WI38 (cell line): ENCODE measurements around the gene SMTNL2.
"Not testable (repeated sequence)": the region's sequence is repeated elsewhere in the genome, so short reads cannot be mapped to it uniquely, and the experiment has no call there.

Experiments used
- H3K4me3 ChIP-seq: 2 replicates; pipeline ENCODE4 v1.5.1; 2011; ENCODE audit warnings: low read depth, mild to moderate bottlenecking, control low read depth, low read length
- TF ChIP-seq, protein P1 (sequence below): IDR thresholded peaks from 2 replicates; pipeline ENCODE4 v1.5.1; 2012; ENCODE audit warnings: low read depth, mild to moderate bottlenecking, control low read depth, low read length

The SMTNL2 gene

DNA sequence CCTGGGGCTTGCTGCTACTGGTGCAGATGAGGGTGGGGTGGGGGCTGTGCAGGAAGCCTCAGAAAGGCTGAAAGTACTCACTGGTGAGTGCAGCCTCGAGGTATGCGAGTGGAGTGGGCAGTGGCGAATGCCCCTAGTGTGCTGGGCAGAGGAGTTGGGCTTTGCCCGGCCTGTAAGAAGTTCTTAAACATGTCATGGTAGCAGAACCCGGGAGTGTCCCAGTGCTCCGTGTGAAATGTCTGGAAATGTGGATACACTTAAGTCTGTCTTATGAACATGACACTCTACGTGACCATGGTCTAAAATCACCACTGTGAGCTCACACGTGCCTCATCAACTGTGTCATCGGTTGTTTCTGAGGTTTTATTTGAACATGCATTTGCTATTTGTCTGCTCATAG lies 1.7 kb downstream of the SMTNL2 start:
- TF ChIP-seq, protein P1, sequence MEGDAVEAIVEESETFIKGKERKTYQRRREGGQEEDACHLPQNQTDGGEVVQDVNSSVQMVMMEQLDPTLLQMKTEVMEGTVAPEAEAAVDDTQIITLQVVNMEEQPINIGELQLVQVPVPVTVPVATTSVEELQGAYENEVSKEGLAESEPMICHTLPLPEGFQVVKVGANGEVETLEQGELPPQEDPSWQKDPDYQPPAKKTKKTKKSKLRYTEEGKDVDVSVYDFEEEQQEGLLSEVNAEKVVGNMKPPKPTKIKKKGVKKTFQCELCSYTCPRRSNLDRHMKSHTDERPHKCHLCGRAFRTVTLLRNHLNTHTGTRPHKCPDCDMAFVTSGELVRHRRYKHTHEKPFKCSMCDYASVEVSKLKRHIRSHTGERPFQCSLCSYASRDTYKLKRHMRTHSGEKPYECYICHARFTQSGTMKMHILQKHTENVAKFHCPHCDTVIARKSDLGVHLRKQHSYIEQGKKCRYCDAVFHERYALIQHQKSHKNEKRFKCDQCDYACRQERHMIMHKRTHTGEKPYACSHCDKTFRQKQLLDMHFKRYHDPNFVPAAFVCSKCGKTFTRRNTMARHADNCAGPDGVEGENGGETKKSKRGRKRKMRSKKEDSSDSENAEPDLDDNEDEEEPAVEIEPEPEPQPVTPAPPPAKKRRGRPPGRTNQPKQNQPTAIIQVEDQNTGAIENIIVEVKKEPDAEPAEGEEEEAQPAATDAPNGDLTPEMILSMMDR: no peak

DNA sequence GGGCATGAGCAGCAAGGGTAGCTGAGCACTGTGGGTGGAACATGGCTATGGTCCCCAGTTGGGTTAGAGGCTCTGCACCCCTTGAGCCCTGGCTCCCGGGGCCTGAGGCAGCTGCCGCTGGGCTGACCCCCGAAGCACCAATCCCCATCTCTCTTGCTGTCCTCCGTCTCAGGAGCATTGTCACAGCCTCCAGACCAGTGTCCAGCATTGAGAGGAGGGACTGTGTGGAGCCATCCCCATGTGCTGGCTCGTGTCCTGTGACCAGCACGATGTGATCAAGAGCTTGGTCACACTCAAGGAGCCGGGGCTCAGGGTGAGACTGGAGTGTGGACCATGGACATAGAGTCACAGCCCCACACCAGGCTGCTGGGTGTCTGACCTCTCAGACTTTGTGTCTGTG lies 2.9 kb downstream of the SMTNL2 start:
- H3K4me3 ChIP-seq: no peak overlapping the region
- TF ChIP-seq, protein P1: no peak

More for the DNA sequence above, 1.7 kb downstream of the SMTNL2 start:
- H3K4me3 ChIP-seq: no peak overlapping the region

DNA sequence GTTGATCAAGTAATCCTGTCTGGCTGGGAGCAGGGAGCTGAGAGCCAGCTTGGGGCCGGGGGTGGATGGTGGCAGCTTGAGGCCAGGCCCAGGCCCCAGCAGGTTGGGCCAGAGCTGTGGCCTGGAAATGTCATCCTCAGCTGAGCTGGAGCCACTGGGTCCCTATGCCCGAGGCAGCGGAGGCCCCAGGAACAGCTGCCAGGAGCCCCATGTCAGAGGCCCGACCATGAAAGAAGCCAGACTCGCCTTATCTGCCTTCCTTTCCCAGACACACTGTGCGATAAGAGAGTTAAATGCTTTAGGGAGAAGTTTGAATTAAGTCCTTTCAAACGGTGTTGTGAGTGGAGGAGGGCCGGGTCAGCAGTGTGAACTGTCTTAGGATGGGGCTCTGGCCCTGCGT lies 3.5 kb downstream of the SMTNL2 start:
- H3K4me3 ChIP-seq: no peak overlapping the region
- TF ChIP-seq, protein P1: no peak

DNA sequence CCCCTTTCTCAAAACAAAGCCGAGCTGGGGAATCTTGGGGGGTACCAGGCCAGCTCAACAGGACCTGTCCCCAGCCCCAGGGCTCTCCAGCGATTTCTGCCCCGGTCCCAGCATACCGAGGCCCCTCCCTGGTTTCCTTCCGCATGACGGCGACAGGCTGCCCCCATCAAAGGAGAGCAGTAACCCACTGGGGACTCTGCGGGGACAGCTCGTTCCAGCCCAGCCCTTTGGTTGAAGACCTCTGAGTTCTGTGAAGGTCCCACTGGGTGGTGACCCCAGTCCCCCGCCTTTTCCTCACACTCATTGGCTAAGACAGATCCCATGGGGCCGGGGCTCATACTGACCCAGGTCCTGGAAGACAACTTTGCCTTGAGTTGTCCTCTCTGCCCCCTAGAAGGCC lies 4.1 kb downstream of the SMTNL2 start:
- H3K4me3 ChIP-seq: no peak overlapping the region
- TF ChIP-seq, protein P1: no peak

DNA sequence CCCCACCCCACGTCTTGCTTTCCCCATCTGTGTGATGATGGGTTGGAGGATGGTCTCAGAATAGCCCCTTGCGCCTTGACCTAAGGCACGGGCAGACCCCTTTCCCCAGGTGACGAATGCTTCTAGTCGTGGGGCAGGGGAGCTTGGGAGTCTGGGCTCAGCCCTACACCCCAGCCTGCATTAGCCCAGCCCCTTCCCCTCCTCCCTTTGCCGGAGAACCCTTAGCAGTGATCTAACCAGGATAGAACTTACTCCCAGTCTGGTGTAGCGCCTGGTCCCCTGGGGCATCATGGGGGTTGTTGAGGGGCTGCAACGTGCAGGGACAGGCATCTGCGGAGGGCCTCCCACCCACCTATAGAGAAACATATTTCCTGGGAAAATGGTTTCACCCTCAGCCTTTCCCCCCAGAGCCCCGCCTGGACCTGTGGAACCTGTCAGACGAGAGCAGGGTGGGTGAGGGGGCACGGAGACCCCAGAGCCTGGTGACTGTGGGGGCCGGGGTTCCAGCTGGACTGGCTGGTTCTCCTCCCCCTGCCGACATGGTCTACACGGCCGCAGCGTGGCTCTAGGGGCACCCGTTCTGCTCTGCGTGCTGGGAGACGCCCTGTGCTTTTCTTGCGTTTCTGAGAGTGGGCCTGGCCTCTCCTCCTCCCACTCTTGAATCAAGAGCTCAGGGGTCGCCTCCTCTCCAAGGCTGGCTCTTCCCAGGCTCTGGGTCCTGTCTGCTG lies 4.7 kb downstream of the SMTNL2 start:
- TF ChIP-seq, protein P1: no peak
- H3K4me3 ChIP-seq: no peak overlapping the region

DNA sequence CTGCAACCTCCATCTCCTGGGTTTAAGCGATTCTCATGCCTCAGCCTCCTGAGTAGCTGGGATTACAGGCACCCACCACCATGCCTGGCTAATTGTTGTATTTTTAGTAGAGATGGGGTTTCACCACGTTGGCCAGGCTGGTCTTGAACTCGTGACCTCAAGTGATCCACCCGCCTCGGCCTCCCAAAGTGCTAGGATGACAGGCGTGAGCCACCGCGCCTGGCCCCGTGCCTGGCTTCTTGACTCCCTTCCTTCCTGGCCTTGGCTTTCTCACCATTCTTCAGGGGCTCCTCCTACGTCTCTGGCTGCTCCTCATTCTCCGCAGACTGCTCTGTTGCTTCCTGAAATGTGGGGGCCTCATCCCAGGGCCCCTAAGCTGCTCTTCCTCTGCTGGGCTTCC lies 5.7 kb downstream of the SMTNL2 start:
- not testable (repeated sequence) for H3K4me3 ChIP-seq

DNA sequence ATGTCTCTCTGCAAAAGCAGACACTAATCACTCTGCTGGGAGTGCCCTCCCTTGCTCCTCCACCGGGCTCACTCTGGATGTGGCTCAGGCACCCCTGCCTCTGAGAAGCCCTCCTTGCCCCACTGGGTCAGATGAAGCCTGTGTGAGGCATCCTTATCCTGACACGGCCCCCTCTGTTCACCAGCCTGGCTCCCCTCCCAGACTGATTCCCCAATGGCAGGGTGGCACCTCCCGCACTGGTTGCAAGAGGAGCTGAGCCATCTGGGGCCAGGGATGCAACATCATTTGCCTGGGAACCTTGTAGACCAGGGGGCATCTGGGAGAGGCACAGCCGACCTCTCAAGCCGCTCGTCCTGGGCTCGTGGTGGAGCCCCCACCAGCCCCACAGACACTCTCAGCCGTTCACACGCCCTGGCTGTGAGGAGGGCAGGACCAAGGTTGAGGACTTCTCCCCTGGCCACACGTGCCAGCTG lies 6.7 kb downstream of the SMTNL2 start:
- TF ChIP-seq, protein P1: no peak
- H3K4me3 ChIP-seq: no peak overlapping the region

DNA sequence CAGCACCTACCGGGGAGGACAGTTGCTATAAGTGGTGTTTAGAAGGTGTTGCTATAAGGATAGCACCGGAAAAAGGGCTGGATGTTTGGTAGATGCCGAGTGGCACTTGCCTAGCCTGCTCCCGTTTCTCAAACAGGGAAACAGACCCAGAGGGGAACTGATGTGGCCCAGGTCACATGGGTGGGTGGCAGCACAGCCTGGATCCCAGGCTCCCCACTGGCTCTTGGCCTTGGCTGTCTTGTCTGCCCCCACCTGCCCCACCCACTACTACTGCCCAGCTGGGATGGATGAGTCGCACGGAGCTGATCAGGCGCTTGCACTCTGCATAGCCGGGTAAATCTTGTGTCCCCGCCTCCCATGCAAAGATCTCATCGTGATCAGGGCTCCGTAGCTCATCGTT lies 7.2 kb downstream of the SMTNL2 start:
- TF ChIP-seq, protein P1: no peak
- H3K4me3 ChIP-seq: no peak overlapping the region
